ENCODE measurements around the gene CASKIN2. TPM values are rescaled to one million over a fixed set of nuclear protein-coding genes. Genes with fewer than 3 reads are reported as not detected.

Gene CASKIN2
- total RNA-seq, 1 donor from 2014 or later = 48.2 TPM

GRCh38 chr17:75548813-75549212, 33.5 kb upstream of the CASKIN2 start:
- no peak for DNase-seq (ENCODE audit: low spot score)
- intact Hi-C loops (cut with DNase I) = no loop called here

- intact Hi-C loops (cut with DNase I) = no loop called here
These were observed 31.8 kb upstream of the CASKIN2 start for GRCh38 chr17:75547091-75547490.

GRCh38 chr17:75546181-75546580, 30.8 kb upstream of the CASKIN2 start:
- intact Hi-C loops (cut with DNase I) = no loop called here
- no peak for DNase-seq (ENCODE audit: low spot score)

More at GRCh38 chr17:75547091-75547490, 31.8 kb upstream of the CASKIN2 start:
- no peak for DNase-seq (ENCODE audit: low spot score)

GRCh38 chr17:75544250-75544649, 28.9 kb upstream of the CASKIN2 start:
- DNase-seq (ENCODE audit: low spot score) = no peak
- intact Hi-C loops (cut with DNase I) = no loop called here

- no peak for DNase-seq (ENCODE audit: low spot score)
- intact Hi-C loops (cut with DNase I) = no loop called here
These were observed 27.5 kb upstream of the CASKIN2 start for GRCh38 chr17:75542728-75543336.

GRCh38 chr17:75542229-75542628, 26.9 kb upstream of the CASKIN2 start:
- no peak for DNase-seq (ENCODE audit: low spot score)
- intact Hi-C loops (cut with DNase I) = no loop called here

GRCh38 chr17:75540923-75541503, 25.7 kb upstream of the CASKIN2 start:
- intact Hi-C loops (cut with DNase I) = no loop called here
- no peak for DNase-seq (ENCODE audit: low spot score)

- intact Hi-C loops (cut with DNase I) = no loop called here
- no peak for DNase-seq (ENCODE audit: low spot score)
These were observed 24.8 kb upstream of the CASKIN2 start for GRCh38 chr17:75539967-75540729.

GRCh38 chr17:75536366-75536765, 21.0 kb upstream of the CASKIN2 start:
- intact Hi-C loops (cut with DNase I) = no loop called here
- no peak for DNase-seq (ENCODE audit: low spot score)

GRCh38 chr17:75535871-75536270, 20.5 kb upstream of the CASKIN2 start:
- intact Hi-C loops (cut with DNase I) = no loop called here

GRCh38 chr17:75535119-75535537, 19.8 kb upstream of the CASKIN2 start:
- no peak for DNase-seq (ENCODE audit: low spot score)
- intact Hi-C loops (cut with DNase I) = no loop called here

More at GRCh38 chr17:75535871-75536270, 20.5 kb upstream of the CASKIN2 start:
- DNase-seq (ENCODE audit: low spot score) = no peak

GRCh38 chr17:75531721-75532072, 16.4 kb upstream of the CASKIN2 start:
- intact Hi-C loops (cut with DNase I) = no loop called here
- no peak for DNase-seq (ENCODE audit: low spot score)

GRCh38 chr17:75530837-75531720, 15.7 kb upstream of the CASKIN2 start:
- DNase-seq (ENCODE audit: low spot score) = no peak
- intact Hi-C loops (cut with DNase I) = no loop called here

- intact Hi-C loops (cut with DNase I) = no loop called here
- DNase-seq (ENCODE audit: low spot score) = no peak
These were observed 11.4 kb upstream of the CASKIN2 start for GRCh38 chr17:75526555-75527270.

- DNase-seq (ENCODE audit: low spot score) = no peak
- intact Hi-C loops (cut with DNase I) = no loop called here
These were observed 10.6 kb upstream of the CASKIN2 start for GRCh38 chr17:75525806-75526554.

GRCh38 chr17:75524970-75525805, 9.9 kb upstream of the CASKIN2 start, which contains the start of gene LLGL2:
LLGL2 (plus strand) TSS chr17:75525697; CDS start chr17:75543427, 17,730 bp downstream.
- intact Hi-C loops (cut with DNase I) = no loop called here
- DNase-seq (ENCODE audit: low spot score) = peak; percentile 90

GRCh38 chr17:75524269-75524969, 9.1 kb upstream of the CASKIN2 start:
- intact Hi-C loops (cut with DNase I) = no loop called here
- DNase-seq (ENCODE audit: low spot score) = no peak

All from cardiac septum (tissue), 1 donor.